Hepatocyte (in vitro differentiated cells): ENCODE results near the gene AMBRA1.

Experiments
- EZH2phosphoT487 ChIP-seq: fragments of 200-600 bp; sonication (generic); IDR thresholded peaks from one replicate; pipeline ENCODE4 v1.6.1; 2018; ENCODE audit warnings: antibody characterized with exemption, mild to moderate bottlenecking, low read depth, moderate library complexity; ENCODE audit not compliant: unreplicated experiment, severe bottlenecking
- TF ChIP-seq, protein P1 (sequence below): fragments of 200-600 bp; sonication (generic); IDR thresholded peaks from 2 replicates; pipeline ENCODE4 v1.5.1; 2016; ENCODE audit warnings: antibody characterized with exemption, mild to moderate bottlenecking; ENCODE audit not compliant: poor library complexity

DNA sequence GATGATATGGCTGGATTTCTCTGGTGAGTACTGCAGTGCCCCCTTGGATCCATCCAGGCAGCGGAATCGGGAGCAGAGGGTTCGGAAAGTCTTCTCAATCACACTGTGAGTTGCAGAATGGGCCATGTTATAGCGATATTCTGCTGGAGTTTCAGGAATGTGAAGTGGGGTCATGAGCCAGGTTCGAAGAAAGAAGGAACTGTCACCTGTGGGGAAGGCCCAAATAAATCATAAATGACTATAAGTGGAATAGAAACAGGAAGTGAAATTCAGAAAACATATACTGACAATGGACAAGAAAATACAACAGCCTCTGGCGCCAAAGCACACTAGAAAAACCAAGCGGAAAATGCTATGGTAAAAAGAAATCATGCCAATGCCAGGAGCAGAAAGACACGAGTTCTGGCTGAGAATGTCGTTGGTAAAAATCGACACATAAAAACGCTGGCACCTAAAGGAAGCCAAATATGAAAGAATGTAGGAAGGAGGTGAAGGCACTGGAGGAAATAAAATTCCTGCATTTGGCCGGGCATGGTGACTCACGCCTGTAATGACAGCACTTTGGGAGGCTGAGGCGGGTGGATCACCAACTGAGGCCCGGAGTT lies 10.0 kb upstream of the AMBRA1 start:
- TF ChIP-seq, protein P1, sequence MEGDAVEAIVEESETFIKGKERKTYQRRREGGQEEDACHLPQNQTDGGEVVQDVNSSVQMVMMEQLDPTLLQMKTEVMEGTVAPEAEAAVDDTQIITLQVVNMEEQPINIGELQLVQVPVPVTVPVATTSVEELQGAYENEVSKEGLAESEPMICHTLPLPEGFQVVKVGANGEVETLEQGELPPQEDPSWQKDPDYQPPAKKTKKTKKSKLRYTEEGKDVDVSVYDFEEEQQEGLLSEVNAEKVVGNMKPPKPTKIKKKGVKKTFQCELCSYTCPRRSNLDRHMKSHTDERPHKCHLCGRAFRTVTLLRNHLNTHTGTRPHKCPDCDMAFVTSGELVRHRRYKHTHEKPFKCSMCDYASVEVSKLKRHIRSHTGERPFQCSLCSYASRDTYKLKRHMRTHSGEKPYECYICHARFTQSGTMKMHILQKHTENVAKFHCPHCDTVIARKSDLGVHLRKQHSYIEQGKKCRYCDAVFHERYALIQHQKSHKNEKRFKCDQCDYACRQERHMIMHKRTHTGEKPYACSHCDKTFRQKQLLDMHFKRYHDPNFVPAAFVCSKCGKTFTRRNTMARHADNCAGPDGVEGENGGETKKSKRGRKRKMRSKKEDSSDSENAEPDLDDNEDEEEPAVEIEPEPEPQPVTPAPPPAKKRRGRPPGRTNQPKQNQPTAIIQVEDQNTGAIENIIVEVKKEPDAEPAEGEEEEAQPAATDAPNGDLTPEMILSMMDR: no peak
- TF ChIP-seq EZH2phosphoT487: no peak
